WTC11 (cell line): ENCODE results near the gene ERICH6. TPM values are rescaled to one million over a fixed set of nuclear protein-coding genes. Genes with fewer than 3 reads are reported as not detected.

Experiments
- ATAC-seq: fragments of 200-7000 bp; cut with Tn5 transposase; 2 replicates; pipeline ENCODE4 v1.10.0; 2021; ENCODE audit warnings: mild to moderate bottlenecking, moderate library complexity
- CTCF ChIA-PET: fragments of 300-600 bp; sonication (Branson Sonifier 250); formaldehyde crosslinking; loops from one replicate; lab custom pipeline; 2021; ENCODE audit warnings: antibody characterized with exemption; lab: Charles Lee
- POLR2A ChIA-PET: fragments of 350-600 bp; sonication (Branson Sonifier 250); formaldehyde crosslinking; loops from one replicate; lab custom pipeline; 2021; ENCODE audit warnings: antibody characterized with exemption; lab: Charles Lee
- DNase-seq: peaks from one replicate; pipeline ENCODE4 v3.0.0; 2021; ENCODE audit warnings: low spot score
- H3K27ac Mint-ChIP-seq: 2 replicates; pipeline ENCODE4 v1.8.0; 2021; ENCODE audit warnings: mixed read lengths
- H3K27me3 Mint-ChIP-seq: 2 replicates; pipeline ENCODE4 v1.8.0; 2021; ENCODE audit warnings: low read depth, mild to moderate bottlenecking, moderate library complexity, mixed read lengths
- H3K36me3 Mint-ChIP-seq: 2 replicates; pipeline ENCODE4 v1.8.0; 2021; ENCODE audit warnings: mixed read lengths
- H3K4me1 Mint-ChIP-seq: 2 replicates; pipeline ENCODE4 v1.8.0; 2022; ENCODE audit warnings: mixed read lengths
- H3K4me3 Mint-ChIP-seq: 2 replicates; pipeline ENCODE4 v1.8.0; 2021; ENCODE audit warnings: mild to moderate bottlenecking, moderate library complexity, mixed read lengths
- H3K9me3 Mint-ChIP-seq: 2 replicates; pipeline ENCODE4 v1.8.0; 2021; ENCODE audit warnings: mixed read lengths
- ATF1 ChIP-seq: sonication (generic); formaldehyde crosslinking; IDR thresholded peaks from 2 replicates; pipeline ENCODE4 v1.8.1; 2023; ENCODE audit warnings: mild to moderate bottlenecking, moderate library complexity, missing genetic modification reagents
- ATF2 ChIP-seq: sonication (generic); formaldehyde crosslinking; IDR thresholded peaks from 2 replicates; pipeline ENCODE4 v1.8.1; 2022; ENCODE audit warnings: low read depth, missing genetic modification reagents, borderline replicate concordance
- CREB1 ChIP-seq: sonication (generic); formaldehyde crosslinking; IDR thresholded peaks from 2 replicates; pipeline ENCODE4 v1.8.0; 2023; ENCODE audit warnings: mild to moderate bottlenecking, missing genetic modification reagents
- ETV6 ChIP-seq: sonication (generic); formaldehyde crosslinking; IDR thresholded peaks from 2 replicates; pipeline ENCODE4 v1.8.1; 2022; ENCODE audit warnings: mild to moderate bottlenecking, missing genetic modification reagents
- FOXP1 ChIP-seq: sonication (generic); formaldehyde crosslinking; IDR thresholded peaks from 2 replicates; pipeline ENCODE4 v1.8.0; 2022; ENCODE audit warnings: missing genetic modification reagents, mild to moderate bottlenecking, moderate library complexity, borderline replicate concordance
- GRHL2 ChIP-seq: fragments of 250-450 bp; sonication (Bioruptor Pico); IDR thresholded peaks from 2 replicates; pipeline ENCODE4 v1.8.0; 2022; ENCODE audit warnings: mild to moderate bottlenecking, moderate library complexity; ENCODE audit not compliant: insufficient replicate concordance, severe bottlenecking
- NR1H2 ChIP-seq: sonication (generic); formaldehyde crosslinking; IDR thresholded peaks from 2 replicates; pipeline ENCODE4 v1.9.0; 2021; ENCODE audit warnings: mild to moderate bottlenecking, moderate library complexity, missing genetic modification reagents
- NR2C2 ChIP-seq: sonication (generic); formaldehyde crosslinking; IDR thresholded peaks from 2 replicates; pipeline ENCODE4 v1.8.0; 2022; ENCODE audit warnings: mild to moderate bottlenecking, missing genetic modification reagents
- OVOL2 ChIP-seq: fragments of 250-450 bp; sonication (Bioruptor Pico); IDR thresholded peaks from 2 replicates; pipeline ENCODE4 v1.9.0; 2021; ENCODE audit warnings: mild to moderate bottlenecking, borderline replicate concordance
- SP1 ChIP-seq: sonication (generic); formaldehyde crosslinking; conservative IDR thresholded peaks from 2 replicates; pipeline ENCODE4 v1.8.1; 2022; ENCODE audit warnings: missing genetic modification reagents
- TCF7 ChIP-seq: sonication (generic); formaldehyde crosslinking; IDR thresholded peaks from 2 replicates; pipeline ENCODE4 v1.8.0; 2022; ENCODE audit warnings: mild to moderate bottlenecking, low read depth, missing genetic modification reagents, moderate library complexity
- TEAD1 ChIP-seq: sonication (generic); formaldehyde crosslinking; IDR thresholded peaks from 2 replicates; pipeline ENCODE4 v1.8.0; 2022; ENCODE audit warnings: mild to moderate bottlenecking, missing genetic modification reagents
- ZNF232 ChIP-seq: sonication (generic); formaldehyde crosslinking; IDR thresholded peaks from 2 replicates; pipeline ENCODE4 v1.8.0; 2022; ENCODE audit warnings: mild to moderate bottlenecking, missing genetic modification reagents
- total RNA-seq: library from RNA; stranded (reverse); gene quantifications from 3 replicates; pipeline ENCODE4 v1.2.3, GENCODE V29; 2021
- TF ChIP-seq, protein P1 (sequence below): fragments of 250-450 bp; sonication (Bioruptor Pico); IDR thresholded peaks from 2 replicates; pipeline ENCODE4 v1.9.0; 2021; ENCODE audit warnings: mild to moderate bottlenecking
- TF ChIP-seq, protein P2 (sequence below): sonication (generic); formaldehyde crosslinking; IDR thresholded peaks from 2 replicates; pipeline ENCODE4 v1.8.1; 2022; ENCODE audit warnings: low read depth, mild to moderate bottlenecking, moderate library complexity, missing genetic modification reagents, borderline replicate concordance
- TF ChIP-seq, protein P3 (sequence below): sonication (generic); formaldehyde crosslinking; IDR thresholded peaks from 2 replicates; pipeline ENCODE4 v1.8.0; 2022; ENCODE audit warnings: mild to moderate bottlenecking, missing genetic modification reagents
- TF ChIP-seq, protein P4 (sequence below): fragments of 250-450 bp; sonication (Bioruptor Pico); IDR thresholded peaks from 2 replicates; pipeline ENCODE4 v1.9.0; 2021; ENCODE audit warnings: moderate library complexity, mild to moderate bottlenecking, inconsistent platforms, borderline replicate concordance
- TF ChIP-seq, protein P5 (sequence below): sonication (generic); formaldehyde crosslinking; IDR thresholded peaks from 2 replicates; pipeline ENCODE4 v1.8.1; 2022; ENCODE audit warnings: mild to moderate bottlenecking, missing genetic modification reagents, moderate library complexity, borderline replicate concordance
- TF ChIP-seq, protein P6 (sequence below): sonication (generic); formaldehyde crosslinking; IDR thresholded peaks from 2 replicates; pipeline ENCODE4 v1.8.1; 2023; ENCODE audit warnings: mild to moderate bottlenecking, missing genetic modification reagents
- TF ChIP-seq, protein P7 (sequence below): sonication (generic); formaldehyde crosslinking; IDR thresholded peaks from 2 replicates; pipeline ENCODE4 v1.8.1; 2023; ENCODE audit warnings: mild to moderate bottlenecking, missing genetic modification reagents, moderate library complexity

ERICH6 gene
- total RNA-seq, 1 experiment from 2014 or later: 0.26 TPM

GRCh38 chr3:150613709-150614480 lies 89.8 kb downstream of the ERICH6 start:
- Mint-ChIP-seq H3K27ac (no peak overlapping the region), H3K9me3 (peaks cover 9% of the 10 kb centered on the region)
- DNase-seq: no peak
- POLR2A ChIA-PET: interaction anchor here (0.7 kb wide), 1 partner anchor 12 kb away, joined by 3 read pairs; no protein-coding TSS in a partner anchor
- TF ChIP-seq TCF7 (CRISPR knock-in tag): no peak
- TF ChIP-seq CREB1 (CRISPR knock-in tag): no peak
- TF ChIP-seq, protein P1, sequence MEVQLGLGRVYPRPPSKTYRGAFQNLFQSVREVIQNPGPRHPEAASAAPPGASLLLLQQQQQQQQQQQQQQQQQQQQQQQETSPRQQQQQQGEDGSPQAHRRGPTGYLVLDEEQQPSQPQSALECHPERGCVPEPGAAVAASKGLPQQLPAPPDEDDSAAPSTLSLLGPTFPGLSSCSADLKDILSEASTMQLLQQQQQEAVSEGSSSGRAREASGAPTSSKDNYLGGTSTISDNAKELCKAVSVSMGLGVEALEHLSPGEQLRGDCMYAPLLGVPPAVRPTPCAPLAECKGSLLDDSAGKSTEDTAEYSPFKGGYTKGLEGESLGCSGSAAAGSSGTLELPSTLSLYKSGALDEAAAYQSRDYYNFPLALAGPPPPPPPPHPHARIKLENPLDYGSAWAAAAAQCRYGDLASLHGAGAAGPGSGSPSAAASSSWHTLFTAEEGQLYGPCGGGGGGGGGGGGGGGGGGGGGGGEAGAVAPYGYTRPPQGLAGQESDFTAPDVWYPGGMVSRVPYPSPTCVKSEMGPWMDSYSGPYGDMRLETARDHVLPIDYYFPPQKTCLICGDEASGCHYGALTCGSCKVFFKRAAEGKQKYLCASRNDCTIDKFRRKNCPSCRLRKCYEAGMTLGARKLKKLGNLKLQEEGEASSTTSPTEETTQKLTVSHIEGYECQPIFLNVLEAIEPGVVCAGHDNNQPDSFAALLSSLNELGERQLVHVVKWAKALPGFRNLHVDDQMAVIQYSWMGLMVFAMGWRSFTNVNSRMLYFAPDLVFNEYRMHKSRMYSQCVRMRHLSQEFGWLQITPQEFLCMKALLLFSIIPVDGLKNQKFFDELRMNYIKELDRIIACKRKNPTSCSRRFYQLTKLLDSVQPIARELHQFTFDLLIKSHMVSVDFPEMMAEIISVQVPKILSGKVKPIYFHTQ: no peak
- no peak for TF ChIP-seq NR1H2 (CRISPR knock-in tag)
- no peak for TF ChIP-seq GRHL2
- TF ChIP-seq FOXP1 (CRISPR knock-in tag): no peak
- TF ChIP-seq ZNF232: no peak
- TF ChIP-seq, protein P2, sequence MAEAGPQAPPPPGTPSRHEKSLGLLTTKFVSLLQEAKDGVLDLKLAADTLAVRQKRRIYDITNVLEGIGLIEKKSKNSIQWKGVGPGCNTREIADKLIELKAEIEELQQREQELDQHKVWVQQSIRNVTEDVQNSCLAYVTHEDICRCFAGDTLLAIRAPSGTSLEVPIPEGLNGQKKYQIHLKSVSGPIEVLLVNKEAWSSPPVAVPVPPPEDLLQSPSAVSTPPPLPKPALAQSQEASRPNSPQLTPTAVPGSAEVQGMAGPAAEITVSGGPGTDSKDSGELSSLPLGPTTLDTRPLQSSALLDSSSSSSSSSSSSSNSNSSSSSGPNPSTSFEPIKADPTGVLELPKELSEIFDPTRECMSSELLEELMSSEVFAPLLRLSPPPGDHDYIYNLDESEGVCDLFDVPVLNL: no peak
- TF ChIP-seq, protein P3, sequence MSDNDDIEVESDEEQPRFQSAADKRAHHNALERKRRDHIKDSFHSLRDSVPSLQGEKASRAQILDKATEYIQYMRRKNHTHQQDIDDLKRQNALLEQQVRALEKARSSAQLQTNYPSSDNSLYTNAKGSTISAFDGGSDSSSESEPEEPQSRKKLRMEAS (CRISPR knock-in tag): no peak
- TF ChIP-seq, protein P4, sequence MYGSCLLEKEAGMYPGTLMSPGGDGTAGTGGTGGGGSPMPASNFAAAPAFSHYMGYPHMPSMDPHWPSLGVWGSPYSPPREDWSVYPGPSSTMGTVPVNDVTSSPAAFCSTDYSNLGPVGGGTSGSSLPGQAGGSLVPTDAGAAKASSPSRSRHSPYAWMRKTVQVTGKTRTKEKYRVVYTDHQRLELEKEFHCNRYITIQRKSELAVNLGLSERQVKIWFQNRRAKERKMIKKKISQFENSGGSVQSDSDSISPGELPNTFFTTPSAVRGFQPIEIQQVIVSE (CRISPR knock-in tag): no peak
- no peak for TF ChIP-seq SP1 (CRISPR knock-in tag)
- TF ChIP-seq ETV6 (CRISPR knock-in tag): no peak
- no peak for TF ChIP-seq NR2C2 (CRISPR knock-in tag)
- TF ChIP-seq, protein P5, sequence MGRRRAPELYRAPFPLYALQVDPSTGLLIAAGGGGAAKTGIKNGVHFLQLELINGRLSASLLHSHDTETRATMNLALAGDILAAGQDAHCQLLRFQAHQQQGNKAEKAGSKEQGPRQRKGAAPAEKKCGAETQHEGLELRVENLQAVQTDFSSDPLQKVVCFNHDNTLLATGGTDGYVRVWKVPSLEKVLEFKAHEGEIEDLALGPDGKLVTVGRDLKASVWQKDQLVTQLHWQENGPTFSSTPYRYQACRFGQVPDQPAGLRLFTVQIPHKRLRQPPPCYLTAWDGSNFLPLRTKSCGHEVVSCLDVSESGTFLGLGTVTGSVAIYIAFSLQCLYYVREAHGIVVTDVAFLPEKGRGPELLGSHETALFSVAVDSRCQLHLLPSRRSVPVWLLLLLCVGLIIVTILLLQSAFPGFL: no peak
- no peak for TF ChIP-seq ATF1 (CRISPR knock-in tag)
- TF ChIP-seq, protein P6, sequence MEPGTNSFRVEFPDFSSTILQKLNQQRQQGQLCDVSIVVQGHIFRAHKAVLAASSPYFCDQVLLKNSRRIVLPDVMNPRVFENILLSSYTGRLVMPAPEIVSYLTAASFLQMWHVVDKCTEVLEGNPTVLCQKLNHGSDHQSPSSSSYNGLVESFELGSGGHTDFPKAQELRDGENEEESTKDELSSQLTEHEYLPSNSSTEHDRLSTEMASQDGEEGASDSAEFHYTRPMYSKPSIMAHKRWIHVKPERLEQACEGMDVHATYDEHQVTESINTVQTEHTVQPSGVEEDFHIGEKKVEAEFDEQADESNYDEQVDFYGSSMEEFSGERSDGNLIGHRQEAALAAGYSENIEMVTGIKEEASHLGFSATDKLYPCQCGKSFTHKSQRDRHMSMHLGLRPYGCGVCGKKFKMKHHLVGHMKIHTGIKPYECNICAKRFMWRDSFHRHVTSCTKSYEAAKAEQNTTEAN: no peak
- TF ChIP-seq TEAD1 (CRISPR knock-in tag): no peak
- TF ChIP-seq ATF2 (CRISPR knock-in tag): no peak
- no peak for TF ChIP-seq OVOL2 (CRISPR knock-in tag)
- TF ChIP-seq, protein P7, sequence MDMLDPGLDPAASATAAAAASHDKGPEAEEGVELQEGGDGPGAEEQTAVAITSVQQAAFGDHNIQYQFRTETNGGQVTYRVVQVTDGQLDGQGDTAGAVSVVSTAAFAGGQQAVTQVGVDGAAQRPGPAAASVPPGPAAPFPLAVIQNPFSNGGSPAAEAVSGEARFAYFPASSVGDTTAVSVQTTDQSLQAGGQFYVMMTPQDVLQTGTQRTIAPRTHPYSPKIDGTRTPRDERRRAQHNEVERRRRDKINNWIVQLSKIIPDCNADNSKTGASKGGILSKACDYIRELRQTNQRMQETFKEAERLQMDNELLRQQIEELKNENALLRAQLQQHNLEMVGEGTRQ (CRISPR knock-in tag): no peak
- TF ChIP-seq, all 79 proteins: peak for 0
- H3K27me3 Mint-ChIP-seq: no peaks in the 10 kb centered on the region
- peaks cover 15% of the 10 kb centered on the region for H3K4me1 Mint-ChIP-seq
- peaks cover 41% of the 10 kb centered on the region for H3K36me3 Mint-ChIP-seq
- ATAC-seq: no peak
- H3K4me3 Mint-ChIP-seq: no peak overlapping the region
- CTCF ChIA-PET: no interaction called here
